NCI-H146 treated with DMSO at 0.1 percent for 48 hours (cell line): ENCODE measurements around the gene WNK3.
"Not testable (repeated sequence)": the region's sequence is repeated elsewhere in the genome, so short reads cannot be mapped to it uniquely, and the experiment has no call there.

Experiments used
- DNase-seq: peaks from one replicate; lab custom pipeline; 2025; ENCODE audit not compliant: unreplicated experiment; lab: John Stamatoyannopoulos, UW

Gene WNK3

GRCh38 chrX:54357414-54358377, at the start of gene WNK3:
WNK3 (minus strand) TSS chrX:54358046.
- peak; percentile 81 for DNase-seq

GRCh38 chrX:54407266-54407665, 49.4 kb upstream of the WNK3 start:
- DNase-seq = no peak

GRCh38 chrX:54397113-54397512, 39.3 kb upstream of the WNK3 start:
- no peak for DNase-seq

GRCh38 chrX:54386314-54386713, 28.5 kb upstream of the WNK3 start:
- DNase-seq = no peak

GRCh38 chrX:54384661-54385060, 26.8 kb upstream of the WNK3 start:
- DNase-seq = not testable (repeated sequence)

GRCh38 chrX:54359408-54359807, 1.6 kb upstream of the WNK3 start:
- DNase-seq = no peak

- peak; percentile 79 for DNase-seq
Measured at GRCh38 chrX:54358424-54359211, 772 bp upstream of the WNK3 start.

- no peak for DNase-seq
Measured at GRCh38 chrX:54352677-54353076, 5.2 kb downstream of the WNK3 start.

- DNase-seq = not testable (repeated sequence)
Measured at GRCh38 chrX:54337383-54337782, 20.5 kb downstream of the WNK3 start.

GRCh38 chrX:54325077-54325476, 32.8 kb downstream of the WNK3 start:
- DNase-seq = no peak

- DNase-seq = no peak
Measured at GRCh38 chrX:54320067-54320466, 37.8 kb downstream of the WNK3 start.

- DNase-seq = no peak
Measured at GRCh38 chrX:54306379-54306778, 51.5 kb downstream of the WNK3 start.

- DNase-seq = no peak
Measured at GRCh38 chrX:54301516-54301915, 56.3 kb downstream of the WNK3 start.

GRCh38 chrX:54294306-54294705, 63.5 kb downstream of the WNK3 start:
- DNase-seq = no peak

GRCh38 chrX:54292755-54293154, 65.1 kb downstream of the WNK3 start:
- DNase-seq = no peak

GRCh38 chrX:54291758-54292157, 66.1 kb downstream of the WNK3 start:
- no peak for DNase-seq

GRCh38 chrX:54288968-54289367, 68.9 kb downstream of the WNK3 start:
- DNase-seq = no peak

GRCh38 chrX:54288277-54288676, 69.6 kb downstream of the WNK3 start:
- DNase-seq = no peak

- no peak for DNase-seq
Measured at GRCh38 chrX:54281676-54282075, 76.2 kb downstream of the WNK3 start.

GRCh38 chrX:54280466-54280865, 77.4 kb downstream of the WNK3 start:
- DNase-seq = no peak

GRCh38 chrX:54271664-54272063, 86.2 kb downstream of the WNK3 start:
- DNase-seq = no peak

GRCh38 chrX:54248309-54248708, 109.5 kb downstream of the WNK3 start:
- peak; percentile 2 for DNase-seq
